NK-92 (cell line): ENCODE measurements around the gene AFAP1.

Experiments
- DNase-seq: peaks from one replicate; lab custom pipeline; 2025; ENCODE audit not compliant: unreplicated experiment; lab: John Stamatoyannopoulos, UW

AFAP1 gene

DNA sequence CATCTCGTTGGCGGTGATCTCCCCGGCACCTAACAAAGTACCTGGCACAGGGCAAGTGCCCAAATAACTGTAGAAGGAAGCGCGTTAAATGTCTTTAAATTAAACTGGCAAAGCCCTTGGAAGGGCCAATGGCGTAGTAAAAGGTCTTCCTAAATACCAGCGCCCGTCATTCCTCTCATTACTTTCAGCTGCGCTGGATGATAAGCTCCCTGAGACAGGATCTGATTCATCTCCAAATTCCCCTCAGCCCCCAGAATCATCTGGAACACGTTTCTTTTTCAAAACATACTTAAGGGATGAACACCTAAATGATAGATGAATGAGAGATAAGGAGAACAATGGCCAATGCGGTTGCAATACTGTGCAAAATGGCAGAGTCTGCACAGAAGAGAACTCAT, 95.1 kb downstream of the AFAP1 start:
- no peak for DNase-seq

DNA sequence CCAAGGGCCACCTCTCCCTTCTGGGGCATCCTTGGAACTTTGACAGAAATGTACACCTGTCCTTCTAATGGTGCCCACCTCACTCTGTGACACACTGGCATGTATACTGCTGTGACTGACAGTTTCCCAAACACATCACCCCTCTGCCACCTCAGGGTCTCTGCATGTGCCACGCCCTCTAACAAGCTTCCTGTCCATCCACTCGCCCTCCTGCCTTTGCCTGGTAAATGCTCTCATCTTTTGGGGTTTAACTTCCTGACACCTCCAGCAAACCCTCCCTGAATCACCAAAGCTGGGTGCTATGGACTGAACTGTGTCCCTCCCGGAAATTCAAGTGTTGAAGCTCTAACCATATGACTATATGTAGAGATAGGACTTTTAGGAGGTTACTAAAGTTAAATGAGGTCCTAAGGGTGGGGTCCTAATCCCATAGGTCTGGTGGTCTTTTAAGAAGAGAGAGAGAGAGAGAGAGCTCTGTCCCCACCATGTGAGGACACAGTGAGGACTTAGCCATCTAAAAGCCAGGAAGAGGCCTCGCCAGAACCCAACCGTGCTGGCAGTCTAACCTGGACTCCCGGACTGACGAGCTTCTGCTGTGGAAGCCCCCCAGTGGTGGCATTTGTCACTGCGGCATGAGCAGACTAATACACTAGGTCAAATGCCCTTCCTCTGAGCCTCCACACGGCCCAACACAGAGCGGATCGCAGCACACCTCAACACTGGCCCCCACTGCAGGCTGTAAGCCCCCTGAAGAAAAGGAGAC, 95.6 kb downstream of the AFAP1 start:
- no peak for DNase-seq

DNA sequence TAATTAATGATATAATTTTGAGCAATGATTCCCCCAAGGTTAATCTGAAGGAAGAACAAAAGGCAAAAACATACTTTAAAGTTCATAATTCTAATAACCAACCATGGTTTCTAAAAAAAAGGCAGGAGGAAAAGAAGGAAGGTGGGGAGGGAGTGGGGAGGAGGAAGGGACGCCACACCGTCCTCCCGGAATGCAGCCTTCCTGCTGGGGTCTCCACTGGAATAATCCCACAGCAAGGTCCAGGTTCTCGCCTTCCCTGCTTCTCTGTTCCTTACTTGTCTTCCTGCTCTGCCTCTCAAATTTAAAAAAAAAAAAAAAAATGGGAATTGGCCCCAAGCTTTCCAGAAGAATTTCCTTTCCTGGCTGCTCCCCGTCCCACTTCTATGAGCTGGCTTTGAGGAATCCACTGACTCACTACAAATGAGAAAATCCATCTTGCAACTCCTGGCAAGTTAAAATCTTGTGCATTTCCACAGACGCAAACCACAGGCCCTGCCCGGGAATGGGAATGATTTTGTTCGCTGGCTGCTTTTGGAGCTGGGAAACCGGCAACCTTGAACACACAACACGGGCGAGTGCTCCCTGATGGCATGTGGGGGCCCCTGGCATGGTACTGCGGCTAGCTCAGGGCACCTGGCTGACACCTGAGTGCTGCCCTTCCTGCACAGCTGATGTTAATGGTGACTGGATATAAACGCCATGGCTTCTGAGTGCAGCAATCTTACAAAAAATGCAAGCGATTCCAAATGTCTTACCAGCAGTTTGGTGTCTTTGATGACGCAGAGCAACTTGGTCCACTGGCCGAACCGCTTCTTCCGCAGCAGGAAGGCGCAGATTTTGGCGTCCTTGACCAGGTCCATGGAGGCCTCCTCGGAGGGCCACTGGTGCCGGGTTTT, 97.0 kb downstream of the AFAP1 start:
- no peak for DNase-seq

DNA sequence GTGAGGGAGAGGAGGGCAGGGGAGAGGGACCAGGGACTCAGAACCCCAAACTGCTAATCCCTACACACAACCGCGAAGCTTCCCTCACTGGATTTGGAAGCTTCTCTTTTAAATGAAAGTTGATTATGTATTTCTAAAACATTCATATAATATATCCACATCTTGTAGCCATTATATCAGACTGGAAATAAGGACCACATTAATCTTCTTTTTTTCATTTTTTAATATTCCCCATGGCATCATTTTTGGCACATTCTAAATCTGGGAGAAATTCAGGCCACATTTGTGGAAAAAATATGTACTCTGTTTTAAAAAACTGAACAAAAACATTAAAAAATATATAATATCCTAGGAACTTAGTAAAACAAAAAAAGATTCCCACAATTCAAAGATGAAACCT, 97.8 kb downstream of the AFAP1 start:
- DNase-seq = no peak

DNA sequence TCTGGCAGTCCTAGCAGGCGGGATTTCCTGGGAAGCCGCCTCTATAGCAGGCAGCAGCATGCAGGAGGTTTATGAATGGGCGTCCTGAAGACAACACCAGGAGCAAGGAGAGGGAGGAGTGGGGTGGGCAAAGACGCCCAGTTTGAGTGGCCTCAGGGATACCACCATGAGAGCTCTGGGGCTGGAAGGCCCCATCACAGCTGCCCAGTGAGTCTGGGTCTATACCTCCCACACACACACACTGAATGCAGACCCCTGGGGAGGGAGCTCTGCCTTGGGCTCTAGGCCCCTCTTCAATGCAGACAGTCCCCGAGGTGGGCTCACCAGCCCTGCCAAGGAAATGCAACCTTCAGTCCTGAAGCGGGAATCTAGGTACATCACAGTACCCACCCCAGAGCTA, 98.6 kb downstream of the AFAP1 start:
- DNase-seq = no peak

DNA sequence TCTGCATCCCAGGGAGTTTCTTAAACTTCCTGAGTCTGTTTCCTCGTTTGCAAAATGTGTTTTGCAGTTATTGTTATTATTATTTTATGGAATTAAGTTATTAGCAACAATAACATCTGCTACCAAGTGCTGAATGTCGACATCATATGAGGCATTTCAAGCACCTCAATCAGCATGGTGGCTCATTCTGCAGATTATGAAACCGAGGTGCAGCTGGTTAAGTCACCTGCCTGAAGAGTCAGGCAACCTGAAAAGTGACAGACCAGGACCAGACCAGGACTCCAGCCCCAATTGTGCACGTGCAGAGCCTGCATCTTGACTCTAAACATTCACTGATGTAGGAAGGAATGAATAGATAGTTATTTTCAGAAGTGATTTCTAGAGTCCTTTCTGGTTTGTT, 99.8 kb downstream of the AFAP1 start:
- no peak for DNase-seq

DNA sequence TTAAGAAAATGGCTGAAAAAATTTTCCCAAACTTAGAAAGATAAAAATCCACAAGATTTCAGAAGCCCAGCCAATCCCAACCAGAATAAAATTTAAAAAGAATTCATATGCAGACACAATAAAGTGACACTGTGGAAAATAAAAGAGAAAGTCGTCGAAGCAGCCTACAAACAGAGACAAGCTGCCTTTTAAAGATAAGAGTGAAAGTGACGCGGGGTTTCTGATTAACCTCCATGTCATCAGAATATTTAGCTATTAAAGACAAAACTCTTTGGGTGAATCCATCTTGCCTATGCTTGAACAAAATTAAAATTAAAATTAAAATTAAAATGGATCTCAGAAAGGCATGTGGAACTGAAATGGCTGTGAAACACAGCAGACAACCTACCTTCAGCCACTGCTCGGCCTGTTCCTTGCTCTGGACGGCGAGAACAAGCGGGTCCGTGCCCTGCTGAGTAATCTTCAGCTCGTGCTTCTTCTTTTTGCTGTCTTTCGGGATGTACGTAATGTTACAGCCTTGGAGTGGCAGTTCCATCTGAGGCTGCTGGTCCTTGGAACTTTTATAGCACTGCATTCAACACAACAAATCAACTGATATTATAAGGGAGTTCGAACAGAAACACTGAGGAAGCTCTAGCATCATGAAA, 101.4 kb downstream of the AFAP1 start:
- no peak for DNase-seq

DNA sequence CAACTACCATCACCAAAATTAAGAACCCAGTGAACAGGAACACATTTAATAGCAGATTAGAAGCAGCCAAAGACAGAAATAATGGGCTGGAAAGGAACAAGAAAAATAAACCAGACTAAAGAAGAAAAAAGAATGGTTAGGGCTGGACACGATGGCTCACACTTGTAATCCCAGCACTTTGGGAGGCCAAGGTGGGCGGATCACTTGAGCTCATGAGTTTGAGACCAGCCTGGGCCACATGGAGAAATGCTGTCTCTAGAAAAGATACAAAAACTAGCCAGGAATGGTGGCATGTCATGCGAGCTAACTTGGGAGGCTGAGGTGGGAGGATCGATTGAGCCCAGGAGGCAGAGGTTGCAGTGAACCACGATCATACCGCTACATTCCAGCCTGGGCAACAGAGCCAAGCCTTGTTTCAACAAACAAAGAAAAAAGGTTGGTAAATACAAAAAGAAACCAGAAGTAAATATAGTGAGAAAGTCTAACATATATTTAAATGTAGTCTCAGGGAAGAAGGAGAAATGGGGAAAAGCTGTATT, 102.0 kb downstream of the AFAP1 start:
- DNase-seq = no peak

DNA sequence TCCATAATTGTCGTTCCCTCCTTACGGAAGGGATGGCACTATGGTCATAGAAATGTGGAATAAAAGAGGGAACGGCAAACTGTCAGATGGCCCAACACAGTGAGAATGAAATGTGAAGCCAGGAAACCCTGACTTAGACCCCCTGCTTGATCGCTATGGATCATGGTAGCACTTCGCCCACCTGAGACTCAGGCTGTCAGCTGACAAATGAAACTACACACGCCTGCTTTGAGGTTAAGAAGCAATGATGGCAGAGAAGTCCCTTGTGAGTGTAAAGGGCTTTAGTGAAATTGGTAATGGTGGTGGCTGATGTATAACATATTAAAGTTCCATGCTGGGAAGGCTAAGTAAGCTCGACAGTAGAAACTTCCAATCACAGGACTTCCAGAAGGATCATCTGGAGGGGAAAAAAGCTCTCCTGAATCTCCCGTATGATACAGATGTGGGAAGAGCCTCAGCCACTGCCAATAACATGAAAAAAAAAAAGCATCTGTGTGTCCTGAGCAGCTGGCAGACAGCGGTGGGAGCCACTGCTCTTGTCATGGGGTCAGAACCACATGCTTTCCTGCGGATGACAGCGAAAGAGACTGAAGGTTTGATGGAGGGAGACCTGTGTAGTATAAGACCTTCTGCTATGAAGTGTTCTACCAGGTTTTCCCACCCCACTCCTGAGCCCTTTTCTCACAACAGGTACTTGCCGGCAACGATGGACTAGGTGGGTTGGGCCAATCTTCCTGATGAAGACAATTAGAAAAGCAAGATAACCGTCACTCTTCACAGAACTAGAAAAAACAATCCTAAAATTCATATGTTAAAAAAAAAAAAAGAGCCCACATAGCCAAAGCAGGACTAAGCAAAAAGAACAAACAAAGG, 107.6 kb downstream of the AFAP1 start:
- DNase-seq = no peak

DNA sequence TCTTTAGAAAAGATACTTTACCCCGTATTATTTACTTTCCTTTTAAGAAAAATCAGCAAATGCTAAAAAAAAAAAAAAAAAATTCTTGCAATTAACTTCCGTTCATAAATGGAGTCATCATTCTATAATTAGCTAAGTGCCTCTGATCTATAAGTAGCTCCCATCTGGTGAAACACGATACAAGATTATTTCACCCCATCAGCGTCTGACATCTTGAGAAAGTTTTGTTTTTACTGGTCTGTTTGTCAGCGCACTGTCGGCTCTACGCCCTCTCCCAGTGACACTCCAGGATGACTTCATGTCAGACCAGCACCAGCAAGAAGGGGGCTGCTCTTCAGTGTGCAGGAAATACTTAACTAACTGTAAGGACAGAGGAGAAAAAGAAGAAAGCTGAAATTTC, 108.3 kb downstream of the AFAP1 start:
- DNase-seq = no peak

DNA sequence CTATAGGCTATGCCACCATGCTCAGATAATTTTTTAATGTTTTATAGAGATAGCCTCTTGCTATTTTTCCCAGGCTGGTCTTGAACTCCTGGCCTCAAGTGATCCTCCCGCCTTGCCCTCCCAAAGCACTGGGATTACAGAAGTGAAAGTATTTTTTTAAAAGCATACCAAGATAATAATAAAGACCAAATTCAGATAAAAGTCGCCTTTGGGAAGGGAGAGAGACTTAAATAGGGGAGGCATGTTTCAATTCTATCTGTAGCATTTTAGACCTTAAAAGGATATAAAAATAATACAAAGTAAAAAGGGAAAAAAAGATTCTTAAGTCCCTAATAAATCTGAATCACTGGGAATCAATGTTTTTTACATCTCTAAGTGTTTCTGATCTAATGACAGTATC, 108.9 kb downstream of the AFAP1 start:
- DNase-seq = no peak

DNA sequence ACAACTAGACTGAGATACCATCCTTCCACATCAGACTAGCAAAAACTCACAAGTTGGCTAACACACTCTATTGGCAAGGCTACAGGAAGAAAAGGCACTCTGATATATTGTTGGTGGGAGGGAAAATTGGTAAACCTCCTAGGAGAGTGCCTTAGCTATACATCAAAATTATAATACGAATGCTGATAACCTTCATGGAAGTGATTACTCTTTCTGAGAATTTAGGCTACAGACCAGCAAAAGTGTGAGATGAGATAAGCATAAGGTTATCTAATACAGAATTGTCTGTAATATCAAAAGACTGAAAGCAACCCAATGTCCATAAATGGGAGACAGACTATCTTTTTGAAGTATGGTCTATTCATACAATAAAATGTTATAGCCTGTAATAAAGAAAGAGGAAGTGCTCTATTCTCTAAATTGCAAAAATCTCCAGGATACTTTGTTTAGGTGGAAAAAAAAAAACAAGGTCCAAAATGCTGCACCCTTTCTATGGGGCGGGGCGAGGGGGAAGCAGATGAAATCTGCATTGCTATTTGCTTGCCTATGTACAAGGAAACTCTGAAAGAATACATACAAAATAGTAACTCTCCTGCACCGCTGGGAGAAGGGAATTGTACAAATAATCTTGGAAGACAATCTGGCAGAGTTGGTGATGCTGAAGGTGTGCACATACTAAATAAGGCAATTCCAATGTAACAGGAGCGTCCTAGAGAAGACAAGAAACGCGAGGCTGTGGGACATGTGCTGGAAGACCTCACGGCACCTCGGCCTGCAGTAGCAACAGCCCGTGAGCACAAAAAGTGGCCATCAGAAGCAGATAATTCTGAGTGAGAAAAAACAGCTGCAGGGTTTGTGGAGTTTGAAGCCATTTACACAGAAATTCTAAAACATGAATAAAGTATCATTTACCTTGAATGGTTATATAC, 109.7 kb downstream of the AFAP1 start:
- DNase-seq = no peak

DNA sequence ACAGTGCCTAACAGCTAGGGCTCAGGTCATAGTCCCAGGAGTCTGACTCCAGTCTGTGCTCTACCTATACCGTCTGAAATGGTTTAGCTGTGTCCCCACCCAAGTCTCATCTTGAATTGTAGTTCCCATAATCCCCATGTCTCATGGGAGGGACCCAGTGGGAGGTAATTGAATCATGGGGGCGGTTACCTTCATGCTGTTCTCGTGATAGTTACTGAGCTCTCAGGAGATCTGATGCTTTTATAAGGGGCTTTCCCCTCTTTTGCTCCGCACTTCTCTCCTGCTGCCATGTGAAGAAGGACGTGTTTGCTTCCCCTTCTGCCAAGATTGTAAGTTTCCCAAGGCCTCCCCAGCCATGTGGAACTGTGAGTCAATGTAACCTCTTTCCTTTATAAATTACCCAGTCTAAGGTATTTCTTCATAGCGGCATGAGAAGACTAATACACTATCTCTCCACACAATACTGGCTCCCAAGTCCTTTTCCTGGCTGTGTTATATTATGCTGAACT, 110.8 kb downstream of the AFAP1 start:
- no peak for DNase-seq

DNA sequence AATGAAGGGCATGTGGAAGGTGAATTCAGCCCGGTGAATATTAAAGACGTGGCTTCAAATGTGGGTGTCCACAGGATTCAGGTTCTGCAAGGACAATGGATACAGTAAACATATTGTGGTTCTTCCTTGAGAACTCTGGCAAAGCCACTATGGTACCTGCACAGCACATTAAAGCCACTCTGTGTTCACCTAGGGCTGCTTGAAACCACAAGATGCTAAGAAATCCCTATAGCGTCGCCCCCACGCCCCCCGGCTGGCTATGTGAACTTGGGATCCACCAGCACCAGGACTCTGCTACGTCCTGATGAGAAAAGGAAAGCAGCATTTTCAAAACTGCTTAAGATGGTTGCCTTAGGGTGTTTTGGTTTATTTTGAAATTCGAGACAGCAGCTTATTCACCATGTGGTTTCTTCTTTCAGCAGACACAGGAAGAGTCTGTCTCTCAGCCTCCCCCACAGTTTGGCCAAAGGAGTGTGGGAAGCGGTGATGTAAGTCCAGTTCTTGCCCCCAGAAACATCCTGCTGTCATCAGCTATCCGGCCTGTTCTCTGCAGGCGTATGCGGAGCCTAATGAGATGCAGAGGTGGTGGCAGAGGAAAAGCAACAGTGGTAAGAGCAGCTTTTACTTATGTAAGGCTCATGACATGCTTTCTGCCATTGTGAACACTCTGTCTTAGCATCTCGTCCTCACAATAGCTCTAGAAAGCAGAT, 111.5 kb downstream of the AFAP1 start:
- no peak for DNase-seq

DNA sequence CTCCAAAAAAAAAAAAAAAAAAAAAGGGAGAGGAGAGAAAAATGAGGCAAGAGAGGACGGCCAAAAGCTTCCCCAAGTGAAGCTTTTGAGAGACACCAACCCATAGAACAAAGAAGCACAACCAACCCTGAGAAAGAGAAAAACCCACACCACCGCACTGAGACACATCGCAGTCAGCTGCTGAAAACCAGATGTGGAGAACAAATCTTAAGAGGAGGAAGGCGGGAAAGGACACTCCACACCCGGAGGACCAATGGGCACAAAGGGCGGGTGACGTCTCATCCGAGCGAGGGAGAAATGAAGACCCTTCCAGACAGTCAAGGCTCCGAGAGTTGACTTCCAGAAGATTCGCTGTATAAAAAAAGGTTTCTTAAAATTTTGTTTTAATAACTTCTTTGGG, 112.1 kb downstream of the AFAP1 start:
- no peak for DNase-seq

DNA sequence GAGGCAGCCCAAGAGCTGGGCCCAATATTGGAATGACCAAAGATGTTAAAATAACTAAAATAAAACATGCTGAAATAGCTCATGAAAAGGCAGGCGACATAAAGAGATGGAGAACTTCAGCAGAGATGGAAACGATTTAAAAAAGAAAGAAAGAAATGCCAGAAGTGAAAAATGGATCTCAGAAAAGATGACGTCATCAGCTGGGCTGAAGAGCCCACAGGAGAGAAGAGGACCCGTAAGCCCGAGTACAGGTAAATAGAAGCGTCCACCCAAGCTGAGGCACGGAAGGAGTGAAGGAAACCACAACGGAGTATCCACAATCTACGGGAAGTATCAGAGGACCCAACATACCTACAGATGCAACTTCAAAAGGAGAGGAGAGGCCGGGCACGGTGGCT, 112.8 kb downstream of the AFAP1 start:
- no peak for DNase-seq

DNA sequence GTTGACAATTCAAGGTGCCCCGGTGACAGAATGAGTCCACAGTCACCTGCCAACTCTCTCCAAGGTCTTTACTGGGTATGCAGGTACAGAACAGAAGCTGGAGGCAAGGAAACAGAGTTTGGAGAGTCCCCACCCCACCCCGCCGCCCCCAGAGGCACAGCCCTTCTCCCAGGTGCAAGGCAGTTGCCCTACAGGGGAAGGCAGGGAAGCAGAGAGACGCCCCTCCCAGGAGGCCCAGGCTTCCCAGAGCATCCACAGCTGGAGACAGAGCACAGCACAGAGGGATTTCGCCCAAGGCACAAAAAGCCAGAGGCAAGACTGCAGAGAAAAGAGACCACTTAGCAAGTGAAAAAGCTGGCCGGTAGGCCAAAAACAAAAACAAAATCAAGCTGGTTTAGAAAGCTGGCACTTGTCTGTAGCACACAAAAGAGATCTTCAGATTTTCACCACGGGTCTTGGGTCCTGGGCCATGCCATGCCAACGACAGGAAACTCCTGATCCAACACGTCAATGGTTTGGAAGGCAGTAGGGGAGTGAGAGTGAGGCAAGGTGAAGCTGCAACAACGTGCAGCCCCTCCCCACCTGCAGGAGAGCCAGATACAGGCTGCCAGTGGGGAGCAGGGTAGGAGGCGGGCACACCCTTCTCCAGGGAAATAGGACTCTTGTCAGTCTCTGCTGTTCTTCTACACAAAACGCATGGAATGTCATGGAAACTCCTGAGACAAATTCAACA, 113.3 kb downstream of the AFAP1 start:
- DNase-seq = no peak

DNA sequence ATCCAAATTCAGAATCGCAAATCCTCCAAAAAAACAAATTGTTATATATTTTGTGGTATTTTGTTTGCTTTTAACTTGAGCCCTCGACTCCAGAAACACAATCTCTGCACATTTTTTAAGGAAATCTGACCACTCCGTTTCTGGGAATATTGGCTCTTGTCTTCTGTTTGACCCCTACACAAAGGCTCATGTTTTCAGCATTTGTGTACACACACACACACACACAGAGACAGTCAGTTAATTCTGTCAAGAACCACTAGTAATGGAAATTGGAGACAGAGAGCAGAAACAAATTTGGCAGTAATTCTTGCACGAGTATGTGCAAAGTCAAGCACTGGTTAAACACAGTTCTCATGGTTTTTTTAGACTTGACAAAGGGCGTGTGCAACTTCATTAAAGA, 115.4 kb downstream of the AFAP1 start:
- no peak for DNase-seq
